Right atrium auricular region (tissue), 2 donors: ENCODE results near the gene SSBP3. TPM values are rescaled to one million over a fixed set of nuclear protein-coding genes. Genes with fewer than 3 reads are reported as not detected.
A peak's percentile ranks its signal among the peaks of the same experiment; 100 is the strongest.
"Not testable (repeated sequence)": the region's sequence is repeated elsewhere in the genome, so short reads cannot be mapped to it uniquely, and the experiment has no call there.

Source experiments
- DNase-seq: peaks from one replicate; pipeline ENCODE4 v3.0.0-alpha.2; 2019; ENCODE audit warnings: low spot score
- H3K27ac ChIP-seq, 2 donors: fragments of 200-600 bp; sonication (generic); 1 replicate in 1 of 2; 2 replicates in 1 of 2; pipeline ENCODE4 v1.5.1; 2016 to 2019
- H3K27me3 ChIP-seq, 2 donors: fragments of 200-600 bp; sonication (generic); one replicate each; pipeline versions ENCODE4 v1.5.1 to v1.6.0; 2017 to 2019
- H3K36me3 ChIP-seq: fragments of 200-600 bp; sonication (generic); one replicate; pipeline ENCODE4 v1.5.1; 2016
- H3K4me1 ChIP-seq, 2 donors: fragments of 200-600 bp; sonication (generic); one replicate each; pipeline versions ENCODE4 v1.5.1 to v1.6.0; 2017 to 2019
- H3K4me3 ChIP-seq, 2 donors: fragments of 200-600 bp; sonication (generic); 1 replicate in 1 of 2; 2 replicates in 1 of 2; pipeline ENCODE4 v1.5.1; 2017 to 2019; ENCODE audit warnings: mild to moderate bottlenecking in 1 of 2, moderate library complexity in 1 of 2
- H3K9me3 ChIP-seq, 2 donors: fragments of 200-600 bp; sonication (generic); one replicate each; pipeline ENCODE4 v1.5.1; 2019
- total RNA-seq, 2 donors: library from RNA; depleted of rRNA; stranded (reverse); fragments of >200 nt; gene quantifications; one replicate each; pipeline ENCODE4 v1.1.0, GENCODE V29; 2016
- TF ChIP-seq, protein P1 (sequence below), 2 donors: fragments of 200-600 bp; sonication (generic); IDR thresholded peaks; one replicate each; pipeline ENCODE4 v1.5.1; 2019; ENCODE audit warnings: antibody characterized with exemption in 2 of 2

The SSBP3 gene
- 10 to 100 TPM; 15.2 to 16.6 TPM for total RNA-seq

DNA sequence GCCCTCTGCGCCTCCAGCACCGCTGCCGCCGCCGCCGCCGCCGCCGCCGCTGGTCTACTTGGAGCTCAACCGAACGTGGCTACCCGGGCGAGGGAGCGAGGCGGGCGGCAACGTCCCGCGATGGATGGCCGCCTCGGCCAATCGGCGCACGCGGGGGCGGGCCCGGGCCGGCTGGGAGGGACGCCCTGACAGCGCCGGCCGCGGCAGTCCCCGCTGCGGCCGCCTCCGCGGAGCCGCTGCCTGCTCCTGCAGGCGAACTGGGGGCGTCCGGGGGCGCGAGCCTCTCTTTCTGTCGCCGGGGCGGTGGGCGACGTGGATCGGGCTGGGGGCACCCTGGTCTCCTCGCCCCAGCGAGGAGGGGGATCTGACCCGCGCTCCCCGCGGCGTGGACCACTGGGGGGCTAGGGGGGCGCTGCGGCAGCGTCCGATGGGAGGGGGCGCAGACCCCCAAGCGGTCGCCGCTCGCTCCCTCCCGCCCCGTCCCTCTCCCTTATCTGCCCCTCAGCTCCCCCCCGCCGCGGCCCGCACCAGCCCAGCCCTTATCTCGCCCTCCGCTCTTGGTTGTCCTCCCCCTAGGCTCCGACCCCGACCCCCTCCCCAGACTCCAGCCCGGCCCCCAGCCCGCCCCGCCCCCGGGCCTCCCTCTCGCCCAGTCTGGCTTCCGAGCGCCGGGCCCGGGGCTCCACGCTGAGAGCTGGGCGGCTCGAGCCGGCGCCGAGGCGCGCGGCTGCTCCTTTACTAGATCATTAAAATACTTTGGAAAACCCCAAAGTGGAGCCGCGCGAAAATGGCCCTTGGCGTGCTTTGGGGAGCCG lies at the start of gene SSBP3:
SSBP3 (minus strand) TSS at position 56 of the 815 bp plus-strand sequence.
- H3K27ac ChIP-seq = peak within 1 kb of the TSS; percentile 95 to 96
- H3K9me3 ChIP-seq = no peaks in the 10 kb centered on the region
- no peaks in the 10 kb centered on the region for H3K36me3 ChIP-seq
- DNase-seq = peak; percentile 89
- TF ChIP-seq, protein P1, sequence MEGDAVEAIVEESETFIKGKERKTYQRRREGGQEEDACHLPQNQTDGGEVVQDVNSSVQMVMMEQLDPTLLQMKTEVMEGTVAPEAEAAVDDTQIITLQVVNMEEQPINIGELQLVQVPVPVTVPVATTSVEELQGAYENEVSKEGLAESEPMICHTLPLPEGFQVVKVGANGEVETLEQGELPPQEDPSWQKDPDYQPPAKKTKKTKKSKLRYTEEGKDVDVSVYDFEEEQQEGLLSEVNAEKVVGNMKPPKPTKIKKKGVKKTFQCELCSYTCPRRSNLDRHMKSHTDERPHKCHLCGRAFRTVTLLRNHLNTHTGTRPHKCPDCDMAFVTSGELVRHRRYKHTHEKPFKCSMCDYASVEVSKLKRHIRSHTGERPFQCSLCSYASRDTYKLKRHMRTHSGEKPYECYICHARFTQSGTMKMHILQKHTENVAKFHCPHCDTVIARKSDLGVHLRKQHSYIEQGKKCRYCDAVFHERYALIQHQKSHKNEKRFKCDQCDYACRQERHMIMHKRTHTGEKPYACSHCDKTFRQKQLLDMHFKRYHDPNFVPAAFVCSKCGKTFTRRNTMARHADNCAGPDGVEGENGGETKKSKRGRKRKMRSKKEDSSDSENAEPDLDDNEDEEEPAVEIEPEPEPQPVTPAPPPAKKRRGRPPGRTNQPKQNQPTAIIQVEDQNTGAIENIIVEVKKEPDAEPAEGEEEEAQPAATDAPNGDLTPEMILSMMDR (IDR thresholded peaks at IDR 0.05) = peak in 1 of 2 donors; percentile 45
- no peaks in the 10 kb centered on the region for H3K27me3 ChIP-seq
- peak within 1 kb of the TSS; percentile 85 to 92 for H3K4me3 ChIP-seq
- peaks cover 0 to 50% of the 10 kb centered on the region in 2 donors for H3K4me1 ChIP-seq

DNA sequence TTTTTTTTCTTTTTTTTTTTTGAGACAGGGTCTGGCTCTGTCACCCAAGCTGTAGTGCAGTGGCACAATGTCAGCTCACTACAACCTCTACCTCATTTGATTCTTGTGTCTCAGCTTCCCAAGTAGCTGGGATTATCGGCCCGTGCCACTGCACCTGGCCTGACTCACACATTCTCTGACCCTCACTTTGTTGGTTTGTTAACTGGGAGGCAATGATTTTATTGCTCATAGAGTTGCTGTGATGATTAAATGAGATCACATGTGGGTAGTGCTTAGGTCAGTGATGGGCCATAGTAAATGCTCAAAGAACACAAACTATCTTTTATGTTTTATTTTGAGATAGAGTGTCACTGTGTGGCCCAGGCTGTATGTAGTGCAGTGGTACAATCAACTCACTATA lies 47.3 kb upstream of the SSBP3 start:
- DNase-seq = no peak
- H3K4me3 ChIP-seq = no peak overlapping the region
- no peaks in the 10 kb centered on the region for H3K9me3 ChIP-seq
- H3K36me3 ChIP-seq = no peaks in the 10 kb centered on the region
- no peaks in the 10 kb centered on the region for H3K27me3 ChIP-seq
- TF ChIP-seq, protein P1 (IDR thresholded peaks at IDR 0.05) = no peak
- no peaks in the 10 kb centered on the region for H3K4me1 ChIP-seq
- H3K27ac ChIP-seq = no peak overlapping the region

DNA sequence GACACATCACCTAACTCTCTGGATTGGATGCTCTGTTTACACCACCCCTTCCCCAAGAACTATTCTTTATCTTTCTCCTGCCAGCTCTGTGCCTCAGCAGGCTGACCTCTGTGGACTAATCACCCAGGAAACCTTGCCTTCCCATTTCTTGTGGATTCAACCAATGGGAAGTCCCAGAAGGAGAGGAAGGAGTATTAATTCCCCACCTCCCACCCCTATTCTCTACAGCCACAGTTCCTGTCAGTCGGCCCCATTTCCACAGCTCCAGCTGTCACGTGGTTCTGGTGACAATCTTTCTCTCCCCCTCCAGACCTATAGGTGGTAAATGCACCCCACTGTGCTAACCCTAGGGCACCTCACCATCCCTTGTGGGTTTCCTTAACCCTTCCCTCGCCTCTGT lies 46.8 kb upstream of the SSBP3 start:
- TF ChIP-seq, protein P1 (IDR thresholded peaks at IDR 0.05) = no peak
- no peaks in the 10 kb centered on the region for H3K4me1 ChIP-seq
- no peaks in the 10 kb centered on the region for H3K9me3 ChIP-seq
- H3K4me3 ChIP-seq = no peak overlapping the region
- no peak for DNase-seq
- H3K36me3 ChIP-seq = no peaks in the 10 kb centered on the region
- no peak overlapping the region for H3K27ac ChIP-seq
- no peaks in the 10 kb centered on the region for H3K27me3 ChIP-seq

DNA sequence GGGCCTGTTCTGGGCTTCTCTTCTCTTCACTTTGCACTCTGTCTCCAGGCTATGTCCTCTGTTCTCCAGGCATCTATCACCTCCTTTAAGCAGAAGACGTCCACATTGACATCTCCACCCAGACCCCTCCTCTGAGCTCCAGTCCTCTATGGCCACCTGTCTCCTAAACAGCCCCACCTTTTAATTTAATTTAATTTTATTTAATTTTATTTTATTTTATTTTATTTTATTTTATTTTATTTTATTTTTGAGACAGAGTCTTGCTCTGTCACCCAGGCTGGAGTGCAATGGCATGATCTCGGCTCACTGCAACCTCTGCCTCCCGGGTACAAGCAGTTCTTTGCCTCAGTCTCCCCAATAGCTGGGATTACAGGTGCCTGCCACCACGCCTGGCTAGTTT lies 43.2 kb upstream of the SSBP3 start:
- not testable (repeated sequence) for H3K9me3 ChIP-seq, H3K4me3 ChIP-seq, H3K36me3 ChIP-seq, H3K27me3 ChIP-seq, H3K4me1 ChIP-seq, H3K27ac ChIP-seq, DNase-seq

DNA sequence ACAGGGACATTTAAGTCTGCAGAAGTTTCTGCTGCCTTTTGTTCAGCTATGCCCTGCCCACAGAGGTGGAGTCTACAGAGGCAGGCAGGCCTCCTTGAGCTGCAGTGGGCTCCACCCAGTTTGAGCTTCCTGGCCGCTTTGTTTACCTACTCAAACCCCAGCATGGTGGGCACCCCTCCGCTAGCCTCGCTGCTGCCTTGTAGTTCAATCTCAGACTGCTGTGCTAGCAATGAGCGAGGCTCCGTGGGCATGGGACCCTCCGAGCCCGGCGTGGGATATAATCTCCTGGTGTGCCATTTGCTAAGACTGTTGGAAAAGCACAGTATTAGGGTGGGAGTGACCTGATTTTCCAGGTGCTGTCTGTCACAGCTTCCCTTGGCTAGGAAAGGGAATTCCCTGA lies 42.6 kb upstream of the SSBP3 start:
- not testable (repeated sequence) for H3K27ac ChIP-seq, H3K36me3 ChIP-seq, H3K27me3 ChIP-seq

DNA sequence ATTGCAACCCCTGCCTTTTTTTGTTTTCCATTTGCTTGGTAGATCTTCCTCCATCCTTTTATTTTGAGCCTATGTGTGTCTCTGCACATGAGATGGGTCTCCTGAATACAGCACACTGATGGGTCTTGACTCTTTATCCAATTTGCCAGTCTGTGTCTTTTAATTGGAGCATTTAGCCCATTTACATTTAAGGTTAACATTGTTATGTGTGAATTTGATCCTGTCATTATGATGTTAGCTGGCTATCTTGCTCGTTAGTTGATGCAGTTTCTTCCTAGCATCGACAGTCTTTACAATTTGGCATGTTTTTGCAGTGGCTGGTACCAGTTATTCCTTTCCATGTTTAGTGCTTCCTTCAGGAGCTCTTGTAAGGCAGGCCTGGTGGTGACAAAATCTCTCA lies 40.9 kb upstream of the SSBP3 start:
- H3K27me3 ChIP-seq, H3K27ac ChIP-seq, H3K4me1 ChIP-seq, DNase-seq, H3K36me3 ChIP-seq, H3K4me3 ChIP-seq, H3K9me3 ChIP-seq: not testable (repeated sequence)

More for the DNA sequence above, 42.6 kb upstream of the SSBP3 start:
- H3K4me1 ChIP-seq, H3K4me3 ChIP-seq, H3K9me3 ChIP-seq, DNase-seq: not testable (repeated sequence)

DNA sequence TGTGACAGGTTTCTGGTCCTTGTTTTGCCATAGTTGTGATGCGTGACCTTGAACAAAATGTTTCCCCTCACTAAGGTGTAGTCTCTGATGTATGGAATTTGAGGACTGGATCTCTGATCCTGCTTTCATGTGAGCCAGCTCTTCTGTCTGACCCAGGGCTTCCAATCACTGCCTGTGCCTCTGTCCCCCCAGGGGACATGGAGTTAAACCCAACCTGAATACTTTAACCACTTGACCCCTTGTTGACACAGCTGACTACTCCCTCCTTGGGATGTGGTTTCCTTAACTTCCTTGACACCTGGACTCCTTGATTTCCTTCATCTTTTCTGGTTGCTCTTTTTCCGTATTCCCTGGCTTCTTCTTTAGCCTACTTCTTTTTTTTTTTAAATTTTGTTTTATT lies 36.0 kb upstream of the SSBP3 start:
- Histone ChIP-seq H3K36me3 (no peaks in the 10 kb centered on the region), H3K4me3 (no peak overlapping the region), H3K27me3 (no peaks in the 10 kb centered on the region), H3K27ac (no peak overlapping the region), H3K9me3 (no peaks in the 10 kb centered on the region), H3K4me1 (no peaks in the 10 kb centered on the region)
- TF ChIP-seq, protein P1 (IDR thresholded peaks at IDR 0.05) = no peak
- no peak for DNase-seq
